ENCODE measurements around the gene C9orf78.
A peak's percentile ranks its signal among the peaks of the same experiment; 100 is the strongest.
"Not testable (repeated sequence)": the region's sequence is repeated elsewhere in the genome, so short reads cannot be mapped to it uniquely, and the experiment has no call there.

The C9orf78 gene

GRCh38 chr9:129809346-129809745 is 25.7 kb downstream of the C9orf78 start:
- DNase-seq = no peak

- DNase-seq = no peak
Observed at GRCh38 chr9:129806061-129806460, 29.0 kb downstream of the C9orf78 start.

- DNase-seq = no peak
Observed at GRCh38 chr9:129803676-129804060, 31.4 kb downstream of the C9orf78 start.

GRCh38 chr9:129802833-129803675 is 32.0 kb downstream of the C9orf78 start, which contains the start of gene TOR1B:
Gene TOR1B, plus strand, starts transcription at chr9:129803184. Its CDS starts 29 bp downstream, at chr9:129803213.
- DNase-seq = peak; percentile 72

GRCh38 chr9:129801504-129801903 is 33.6 kb downstream of the C9orf78 start:
- no peak for DNase-seq

GRCh38 chr9:129798973-129799372 is 36.1 kb downstream of the C9orf78 start:
- no peak for DNase-seq

- not testable (repeated sequence) for DNase-seq
Observed at GRCh38 chr9:129796029-129796428, 39.0 kb downstream of the C9orf78 start.

GRCh38 chr9:129794549-129794948 is 40.5 kb downstream of the C9orf78 start:
- no peak for DNase-seq

- DNase-seq = no peak
Observed at GRCh38 chr9:129786481-129786880, 48.6 kb downstream of the C9orf78 start.

GRCh38 chr9:129785866-129786265 is 49.2 kb downstream of the C9orf78 start:
- DNase-seq = no peak

GRCh38 chr9:129784970-129785369 is 50.1 kb downstream of the C9orf78 start:
- DNase-seq = not testable (repeated sequence)

GRCh38 chr9:129783516-129784361 is 51.3 kb downstream of the C9orf78 start:
- DNase-seq = peak; percentile 55

- no peak for DNase-seq
Observed at GRCh38 chr9:129781981-129782380, 53.1 kb downstream of the C9orf78 start.

- DNase-seq = no peak
Observed at GRCh38 chr9:129781131-129781530, 53.9 kb downstream of the C9orf78 start.

- DNase-seq = no peak
Observed at GRCh38 chr9:129779560-129780190, 55.4 kb downstream of the C9orf78 start.

- no peak for DNase-seq
Observed at GRCh38 chr9:129778469-129778868, 56.6 kb downstream of the C9orf78 start.

- no peak for DNase-seq
Observed at GRCh38 chr9:129777769-129778130, 57.3 kb downstream of the C9orf78 start.

Data from NCI-H1105 treated with DMSO at 0.1 percent for 48 hours (cell line).